Omental fat pad (tissue), 4 donors: ENCODE results near the gene ADRA2A. TPM values are rescaled to one million over a fixed set of nuclear protein-coding genes. Genes with fewer than 3 reads are reported as not detected.

ENCODE experiments used
- ATAC-seq: fragments of 150-250 bp; one replicate; pipeline ENCODE4 v1.9.1; 2016; ENCODE audit warnings: mild to moderate bottlenecking, moderate library complexity; ENCODE audit not compliant: low FRiP score
- DNase-seq: peaks from one replicate; pipeline ENCODE4 v3.0.0-alpha.2; 2019; ENCODE audit warnings: low spot score
- CTCF ChIP-seq, 3 donors: fragments of 450-650 bp; IDR thresholded peaks; one replicate each; pipeline ENCODE4 v1.5.1; 2016 to 2017; ENCODE audit warnings: antibody characterized with exemption in 3 of 3, mild to moderate bottlenecking in 3 of 3, moderate library complexity in 2 of 3
- total RNA-seq, 4 donors: library from RNA; depleted of rRNA; stranded (reverse); fragments of >200 nt; gene quantifications; one replicate each; pipeline ENCODE4 v1.1.0, GENCODE V29; 2016

Gene ADRA2A
- total RNA-seq, 4 donors from 2014 or later = 5.2 to 81.3 (median 42.9) TPM

GRCh38 chr10:111089293-111089692, 12.5 kb downstream of the ADRA2A start:
- ATAC-seq (no peak), DNase-seq (no peak)
- no peak for TF ChIP-seq CTCF (IDR thresholded peaks at IDR 0.05)

GRCh38 chr10:111091833-111092232, 15.0 kb downstream of the ADRA2A start:
- TF ChIP-seq CTCF (IDR thresholded peaks at IDR 0.05) = no peak
- ATAC-seq (no peak), DNase-seq (no peak)

GRCh38 chr10:111093741-111094380, 17.0 kb downstream of the ADRA2A start:
- no peak for DNase-seq
- no peak for TF ChIP-seq CTCF (IDR thresholded peaks at IDR 0.05)
- no peak for ATAC-seq

- TF ChIP-seq CTCF (IDR thresholded peaks at IDR 0.05) = no peak
- DNase-seq = no peak
- ATAC-seq = peak; percentile 29
Measured at GRCh38 chr10:111098679-111099437, 22.0 kb downstream of the ADRA2A start.

- TF ChIP-seq CTCF (IDR thresholded peaks at IDR 0.05) = no peak
- no peak for DNase-seq
- no peak for ATAC-seq
Measured at GRCh38 chr10:111100198-111100597, 23.4 kb downstream of the ADRA2A start.

- ATAC-seq = no peak
- no peak for TF ChIP-seq CTCF (IDR thresholded peaks at IDR 0.05)
- DNase-seq = no peak
Measured at GRCh38 chr10:111101796-111102195, 25.0 kb downstream of the ADRA2A start.

DNA sequence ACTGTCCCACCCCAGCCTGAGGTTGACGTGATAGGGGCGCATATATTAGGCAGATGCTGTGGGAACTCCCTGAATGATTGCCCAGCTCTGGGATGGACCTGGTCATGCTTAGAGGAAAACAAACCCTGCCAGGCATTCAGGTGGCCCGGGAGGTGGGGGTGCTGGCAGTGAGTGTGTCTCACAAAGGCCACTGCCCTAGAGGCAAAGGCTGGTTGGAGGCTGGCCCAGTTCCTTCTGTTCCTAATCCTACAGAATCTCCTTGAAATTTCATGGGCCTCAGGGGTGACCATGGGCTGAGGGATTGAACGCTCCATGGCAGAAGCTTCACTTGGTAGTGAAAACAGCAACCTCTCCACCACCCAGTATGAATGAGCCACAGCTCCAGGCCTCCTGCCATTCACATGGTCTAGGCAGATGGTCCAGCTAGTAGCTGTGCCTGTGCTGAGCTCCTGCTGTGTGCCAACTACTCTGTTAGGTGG, 25.6 kb downstream of the ADRA2A start:
- TF ChIP-seq CTCF (IDR thresholded peaks at IDR 0.05) = no peak
- DNase-seq (no peak), ATAC-seq (no peak)
